Caki2 (cell line): ENCODE results near the gene TMEM119. TPM values are rescaled to one million over a fixed set of nuclear protein-coding genes. Genes with fewer than 3 reads are reported as not detected.
"Not testable (repeated sequence)": the region's sequence is repeated elsewhere in the genome, so short reads cannot be mapped to it uniquely, and the experiment has no call there.

Source experiments
- DNase-seq: peaks from one replicate; pipeline ENCODE4 v3.0.0-alpha.2; 2015; ENCODE audit warnings: low read depth
- in situ Hi-C: cut with HindIII; loops from 2 replicates; pipeline ENCODE4 v1.10.0; 2016; ENCODE audit warnings: low sequenced_read_pairs, low pct_unique_long_range_greater_than_20kb, mixed read lengths
- total RNA-seq: library from RNA; depleted of rRNA; stranded (reverse); fragments of >200 nt; shearing (Covaris generic); gene quantifications from 2 replicates; pipeline ENCODE4 v1.2.3, GENCODE V29; 2014; ENCODE audit warnings: low replicate concordance

Gene TMEM119
- total RNA-seq, 1 experiment from 2014 or later: not detected

DNA sequence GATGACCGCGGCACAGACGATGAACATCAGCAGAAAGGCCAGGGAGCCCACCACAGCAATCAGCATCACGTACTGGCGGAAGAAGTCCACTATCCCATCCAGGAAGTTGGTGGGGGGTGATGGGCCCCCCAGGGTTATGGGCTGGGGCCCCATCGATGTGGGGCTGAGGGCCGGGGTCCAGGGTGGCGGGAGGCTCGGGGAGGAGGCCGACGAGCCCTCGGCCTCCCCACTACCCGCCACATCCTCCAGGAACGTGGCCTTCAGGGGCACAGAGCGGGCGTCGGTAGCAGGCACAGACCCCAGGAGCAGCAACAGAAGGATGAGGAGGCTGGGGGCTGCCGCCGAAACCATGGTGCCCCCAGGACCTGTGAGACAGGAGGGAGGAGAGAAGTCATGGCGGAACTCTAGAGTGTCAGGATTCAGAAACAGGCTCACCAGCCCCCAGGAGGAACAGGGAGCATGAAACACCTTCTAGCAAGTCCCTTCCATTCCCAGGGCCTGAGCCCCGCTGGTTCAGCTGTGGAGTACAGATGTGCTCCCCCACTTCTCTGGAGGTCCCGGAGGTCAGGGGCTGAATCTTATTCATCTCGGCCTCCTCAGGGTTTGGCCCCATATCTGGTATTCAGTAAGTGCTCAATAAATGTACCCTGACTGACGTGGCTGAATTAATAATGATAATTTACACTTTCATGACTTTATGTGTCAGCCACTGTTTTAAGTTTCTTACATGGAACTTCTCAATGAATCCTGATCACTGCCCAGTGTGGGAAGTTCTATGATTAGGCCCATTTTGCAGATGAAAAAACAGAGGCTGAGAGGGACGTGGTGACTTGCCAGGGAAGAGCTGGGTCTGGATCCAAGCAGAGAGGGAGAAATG is 5.6 kb downstream of the TMEM119 start:
- no peak for DNase-seq
- in situ Hi-C loops: no loop called here

DNA sequence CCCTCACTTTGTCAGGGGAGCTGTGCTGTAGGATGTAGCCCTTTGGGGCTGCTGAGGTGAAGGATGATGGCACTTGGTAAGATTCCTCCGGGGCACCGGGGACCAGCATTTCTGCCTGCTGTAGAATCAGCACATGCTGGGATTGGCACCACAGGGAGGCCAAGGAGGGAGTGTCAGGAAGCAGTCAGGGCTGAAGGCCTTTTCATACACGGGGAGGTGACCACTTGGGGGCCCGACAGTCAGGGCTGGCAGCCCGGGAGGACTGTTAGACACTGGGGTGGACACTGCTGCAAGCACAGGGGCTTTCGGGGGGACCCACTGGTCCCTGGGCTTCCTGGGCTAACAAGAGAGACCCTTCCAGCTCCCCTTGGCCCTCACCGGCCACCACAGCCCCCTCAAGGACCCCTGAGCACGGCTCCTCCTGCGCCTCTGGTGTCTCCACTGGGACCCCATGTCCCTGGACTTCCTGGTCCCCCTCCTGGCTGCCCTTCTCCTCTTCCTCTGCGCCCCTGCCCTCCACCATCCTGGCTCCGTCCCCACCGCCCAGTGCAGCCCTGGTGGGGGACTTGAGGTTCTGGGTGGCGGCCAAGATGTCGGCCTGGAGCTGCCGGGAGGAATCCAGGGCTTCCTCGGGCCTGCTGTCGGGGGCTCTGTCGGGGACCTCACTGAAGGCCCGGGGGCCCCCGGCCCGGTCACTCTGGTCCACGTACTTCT is 6.5 kb downstream of the TMEM119 start:
- no peak for DNase-seq
- in situ Hi-C loops: no loop called here

DNA sequence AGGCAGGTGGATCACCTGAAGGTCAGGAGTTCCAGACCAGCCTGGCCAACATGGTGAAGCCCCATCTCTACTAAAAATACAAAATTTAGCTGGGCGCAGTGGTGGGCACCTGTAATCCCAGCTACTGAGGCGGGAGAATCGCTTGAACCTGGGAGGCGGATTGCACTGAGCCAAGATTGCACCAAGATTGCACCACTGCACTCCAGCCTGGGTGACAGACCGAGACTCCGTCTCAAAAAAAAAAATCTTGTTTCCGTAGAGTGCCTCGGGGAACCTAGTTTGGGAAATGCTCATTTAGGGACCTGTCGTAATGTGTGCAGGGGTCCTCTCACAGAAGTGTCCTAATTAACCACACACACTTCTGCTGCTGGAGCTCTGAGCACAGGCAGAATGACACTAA is 7.4 kb downstream of the TMEM119 start:
- DNase-seq, in situ Hi-C loops: not testable (repeated sequence)

DNA sequence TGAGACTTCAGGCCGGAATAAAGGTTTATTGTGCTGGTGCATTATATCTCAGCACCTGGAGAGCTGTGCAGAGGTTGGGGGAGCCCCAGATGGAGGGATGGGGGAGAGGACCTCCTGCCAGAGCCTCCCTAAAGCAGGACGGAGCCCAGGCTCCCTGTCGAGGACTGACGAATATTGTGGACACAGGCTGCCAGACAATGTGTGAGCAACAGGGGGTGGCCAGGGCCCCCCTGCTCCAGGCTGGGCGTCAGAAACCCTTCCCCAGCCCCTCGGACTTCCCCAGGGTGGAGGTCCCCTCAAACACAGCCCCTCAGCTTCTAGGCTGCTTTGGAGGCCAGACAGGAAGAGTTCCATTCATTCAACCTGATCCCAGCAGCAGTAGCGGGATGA is 8.0 kb downstream of the TMEM119 start:
- DNase-seq: no peak
- in situ Hi-C loops: no loop called here

DNA sequence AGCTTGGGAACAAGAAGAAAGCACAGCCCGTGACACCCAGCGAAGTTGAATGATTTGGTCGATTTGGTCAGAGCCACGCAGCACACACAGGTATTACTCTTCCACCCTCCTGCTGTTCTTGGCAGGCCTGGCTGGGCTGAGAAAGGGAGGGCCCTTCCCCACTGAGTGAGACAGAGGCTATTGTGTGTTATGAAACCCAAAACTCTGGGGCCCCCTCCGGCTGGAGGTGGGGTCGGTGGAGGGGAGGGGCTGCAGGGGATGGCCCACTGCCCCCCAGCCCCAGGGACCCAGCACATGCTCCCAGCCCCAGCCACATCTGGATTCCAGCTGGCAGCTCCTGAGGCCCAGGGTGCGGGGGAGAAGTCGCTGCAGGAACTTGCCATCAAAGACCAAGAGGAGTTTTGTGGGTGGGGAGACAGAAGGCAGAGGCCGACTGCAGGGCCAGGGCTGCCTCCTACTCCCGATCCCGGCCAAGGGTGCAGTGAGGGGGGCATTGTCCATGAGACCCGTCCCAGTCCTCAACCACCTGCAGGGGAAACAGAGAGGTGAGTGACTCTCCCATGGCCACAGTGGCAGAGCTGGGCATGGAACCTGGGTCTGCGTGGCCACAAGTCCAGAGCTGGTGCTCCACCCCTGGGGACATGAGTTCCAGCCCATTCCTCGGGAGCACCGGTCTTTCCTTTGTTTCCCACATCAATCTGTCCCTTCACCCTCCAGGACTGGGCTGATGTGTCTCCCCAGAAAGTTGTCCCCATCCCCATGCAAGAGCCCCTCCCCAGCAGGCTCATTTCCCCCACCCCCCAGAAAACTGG is 8.7 kb downstream of the TMEM119 start:
- no peak for DNase-seq
- in situ Hi-C loops: no loop called here

DNA sequence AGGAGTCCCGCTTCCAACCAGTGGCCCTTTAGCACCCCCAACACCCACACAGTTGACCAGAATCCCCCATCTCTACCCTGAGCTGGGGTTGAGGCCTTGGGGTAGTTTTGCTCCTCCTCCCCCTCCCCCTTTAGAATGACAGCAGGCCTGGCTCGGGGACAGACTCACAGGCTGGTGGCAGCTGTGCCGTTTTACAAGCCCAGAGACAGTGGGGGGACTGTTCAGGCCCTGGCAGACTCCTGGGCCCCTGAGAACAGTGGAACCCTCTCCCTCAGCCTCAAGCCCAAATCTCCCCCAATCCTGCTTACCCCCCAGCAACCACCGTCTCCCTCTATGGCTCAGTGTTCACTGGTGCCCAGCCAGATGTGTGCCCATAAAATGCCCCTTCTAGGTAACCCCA is 10.1 kb downstream of the TMEM119 start:
- in situ Hi-C loops: no loop called here
- no peak for DNase-seq

DNA sequence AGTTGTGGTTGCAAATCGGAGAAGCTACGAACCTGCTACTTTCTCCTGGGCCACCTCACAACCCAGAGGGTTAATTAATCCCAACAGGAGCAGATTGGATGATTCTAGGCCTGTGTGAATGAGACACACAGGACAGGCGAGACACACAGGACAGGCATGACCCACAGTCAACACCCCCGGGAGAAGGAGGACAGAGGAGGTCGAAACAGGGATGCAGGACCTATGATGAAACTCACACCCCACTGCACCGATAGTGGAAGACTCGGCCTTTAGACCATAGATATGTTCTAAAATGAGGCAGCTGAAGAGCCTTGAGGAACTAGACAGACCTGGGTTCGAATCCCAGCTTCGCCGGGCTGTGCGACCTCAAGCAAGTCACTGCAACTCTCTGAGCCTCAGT is 11.6 kb downstream of the TMEM119 start:
- in situ Hi-C loops: no loop called here
- no peak for DNase-seq

DNA sequence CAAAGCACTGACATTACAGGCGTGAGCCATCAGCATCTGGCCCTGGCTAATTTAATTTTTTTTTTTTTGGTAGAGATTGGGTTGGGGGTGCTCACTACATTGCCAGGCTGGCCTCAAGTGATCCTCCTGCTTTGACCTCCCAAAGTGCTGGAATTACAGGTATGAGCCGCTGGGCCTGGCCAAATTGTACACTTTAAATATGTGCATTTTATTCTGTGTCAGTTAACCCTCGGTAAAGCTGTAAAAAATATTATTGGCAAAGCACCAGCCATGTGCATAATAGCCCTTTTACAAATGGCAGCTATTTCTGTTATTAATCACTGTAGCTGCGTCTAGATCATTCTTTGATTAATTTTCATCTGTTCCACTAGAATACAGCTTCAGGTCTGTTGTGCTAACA is 12.0 kb downstream of the TMEM119 start:
- DNase-seq: no peak
- in situ Hi-C loops: no loop called here

DNA sequence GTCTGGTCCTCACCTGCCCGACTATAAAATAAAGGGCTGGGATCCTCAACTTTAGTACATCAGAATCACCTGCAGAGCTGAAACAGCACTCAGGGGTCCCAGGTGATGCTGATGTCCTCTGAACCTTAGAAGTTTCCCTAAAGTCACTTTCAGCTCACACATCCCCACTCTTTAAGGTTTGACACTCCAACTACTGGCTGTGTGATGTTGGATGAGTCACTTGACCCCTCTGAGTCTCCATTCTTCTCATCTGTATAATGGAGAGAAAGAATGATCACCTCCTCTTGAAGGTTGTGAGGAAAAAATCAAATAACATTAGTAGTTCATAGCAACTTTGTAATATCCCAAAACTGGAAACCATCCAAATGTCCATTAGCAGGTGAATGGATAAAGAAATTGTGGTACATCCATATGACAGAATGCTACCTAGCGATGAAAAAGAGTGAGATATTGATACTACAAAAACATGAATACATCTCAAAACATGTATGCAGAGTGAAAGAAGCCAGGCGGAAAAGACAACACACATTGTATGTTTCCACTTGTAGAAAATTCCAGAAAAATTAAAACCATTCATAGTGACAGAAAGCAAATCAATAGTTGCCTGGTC is 13.3 kb downstream of the TMEM119 start:
- in situ Hi-C loops: no loop called here
- DNase-seq: no peak

DNA sequence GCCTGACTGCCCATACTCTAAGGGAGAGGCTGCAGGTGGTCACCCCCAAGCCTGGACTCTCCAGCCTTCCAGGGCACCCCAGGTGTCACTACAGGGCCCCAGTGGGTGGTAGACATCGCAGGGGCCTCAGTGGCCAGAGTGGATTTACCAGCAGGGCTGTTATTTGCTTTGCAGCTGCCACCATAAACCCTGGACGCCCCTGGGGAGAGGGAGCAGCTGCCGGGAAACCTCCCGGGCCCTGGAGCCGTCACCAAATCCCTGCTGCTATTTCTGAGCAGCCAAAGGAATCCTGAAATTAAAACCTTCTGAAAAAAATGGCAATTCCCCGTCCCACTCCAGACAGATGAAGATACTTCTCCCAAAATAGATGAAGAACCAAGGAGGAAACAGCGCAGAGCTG is 13.9 kb downstream of the TMEM119 start:
- in situ Hi-C loops: no loop called here
- DNase-seq: no peak

DNA sequence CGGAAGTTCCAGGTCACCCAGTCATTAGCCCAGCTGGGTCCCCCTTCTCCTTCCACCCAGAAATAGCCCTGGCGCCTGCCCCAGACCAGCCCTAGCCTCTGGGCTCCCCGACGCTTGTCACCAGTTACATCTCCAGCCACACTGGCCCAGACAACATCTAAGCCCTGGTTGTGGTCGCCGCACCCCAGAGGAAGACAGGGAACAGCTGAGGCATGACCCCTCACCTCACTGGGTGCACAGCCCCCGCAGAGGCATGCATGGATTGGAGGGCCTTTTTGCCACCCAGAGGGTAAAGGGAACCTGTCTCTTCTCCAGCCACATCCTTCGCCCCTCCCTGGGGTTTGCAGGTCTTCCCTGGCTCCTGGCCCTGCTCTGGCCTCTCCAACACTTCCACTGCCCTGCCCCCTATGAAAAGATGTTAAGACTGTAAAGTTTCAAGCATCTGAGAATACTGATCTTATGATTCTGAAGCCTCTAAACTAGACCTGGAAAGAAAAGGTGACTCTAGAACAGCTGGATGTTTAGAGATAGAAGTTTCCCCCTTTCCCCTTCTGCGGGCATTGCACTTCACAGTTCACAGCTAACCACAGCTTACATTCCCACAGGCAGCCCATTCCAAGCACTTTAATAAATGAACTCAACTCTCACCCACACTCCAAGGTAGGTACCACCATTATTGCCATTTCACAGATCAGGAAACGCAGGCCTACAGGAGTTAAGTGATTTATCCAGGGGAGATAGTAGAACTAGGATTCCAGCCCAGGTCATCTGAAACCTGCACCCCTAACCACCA is 14.7 kb downstream of the TMEM119 start:
- DNase-seq: no peak
- in situ Hi-C loops: no loop called here

DNA sequence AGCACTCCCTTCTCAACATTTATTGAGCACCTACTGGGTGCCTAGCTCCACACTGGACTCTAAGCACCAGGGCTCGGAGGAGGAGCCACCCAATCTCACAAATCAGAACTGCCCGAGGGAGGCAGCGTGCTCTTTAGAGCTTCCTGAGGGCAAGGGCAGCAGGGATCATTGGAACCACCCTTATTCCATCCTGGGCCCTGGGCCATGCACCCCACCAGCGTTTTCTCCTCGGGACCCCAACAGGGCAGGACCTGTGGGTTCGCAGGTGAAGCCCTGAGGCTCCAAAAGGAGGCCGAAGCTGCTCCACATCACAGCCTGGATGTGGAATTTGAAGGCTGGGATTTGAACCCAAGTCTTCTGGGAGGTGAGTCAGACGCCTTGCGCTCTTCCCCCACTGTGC is 15.4 kb downstream of the TMEM119 start:
- DNase-seq: no peak
- in situ Hi-C loops: no loop called here

DNA sequence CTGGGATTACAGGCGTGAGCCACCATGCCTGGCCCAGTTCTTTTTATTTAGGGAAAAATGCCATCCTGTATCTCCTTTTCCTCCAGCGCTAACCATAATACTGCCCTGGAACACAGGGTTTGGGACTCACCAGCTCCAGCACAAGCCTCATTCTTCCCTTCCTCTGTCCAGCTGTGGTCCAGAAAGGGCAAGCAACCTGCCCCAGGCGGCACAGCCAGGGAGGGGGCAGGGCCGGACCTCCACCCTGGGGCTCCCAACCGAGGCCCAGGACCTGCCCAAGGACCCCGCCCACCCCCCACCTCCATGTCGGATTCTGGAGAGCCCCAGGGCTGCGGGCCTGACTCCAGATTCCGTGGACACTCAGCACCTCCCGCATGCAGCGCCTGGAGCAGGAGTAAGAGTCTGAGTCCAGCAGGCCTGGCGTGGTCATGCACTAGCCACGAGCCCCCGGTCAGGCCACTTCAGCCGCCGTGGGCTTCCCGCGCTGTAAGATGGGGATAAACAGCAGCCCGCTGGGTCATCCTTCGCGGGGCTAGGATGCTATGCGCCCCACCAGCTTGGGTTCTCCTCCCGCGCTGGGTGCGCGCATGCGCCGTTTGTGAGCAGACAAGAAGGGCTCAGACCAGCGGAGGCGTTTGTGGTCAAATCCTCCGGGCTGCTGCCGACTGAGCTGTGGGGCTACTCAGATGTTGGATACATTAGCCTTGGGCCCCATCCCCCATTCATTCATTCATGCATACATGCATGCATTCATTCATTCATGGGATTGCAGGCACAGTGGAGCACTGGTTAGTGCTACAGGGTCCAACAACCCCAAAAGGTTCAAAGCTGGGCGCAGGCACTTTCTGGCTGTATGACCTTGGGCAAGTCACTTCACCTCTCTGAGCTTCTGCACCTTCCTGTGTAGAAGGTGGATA is 16.3 kb downstream of the TMEM119 start:
- in situ Hi-C loops: no loop called here
- no peak for DNase-seq

DNA sequence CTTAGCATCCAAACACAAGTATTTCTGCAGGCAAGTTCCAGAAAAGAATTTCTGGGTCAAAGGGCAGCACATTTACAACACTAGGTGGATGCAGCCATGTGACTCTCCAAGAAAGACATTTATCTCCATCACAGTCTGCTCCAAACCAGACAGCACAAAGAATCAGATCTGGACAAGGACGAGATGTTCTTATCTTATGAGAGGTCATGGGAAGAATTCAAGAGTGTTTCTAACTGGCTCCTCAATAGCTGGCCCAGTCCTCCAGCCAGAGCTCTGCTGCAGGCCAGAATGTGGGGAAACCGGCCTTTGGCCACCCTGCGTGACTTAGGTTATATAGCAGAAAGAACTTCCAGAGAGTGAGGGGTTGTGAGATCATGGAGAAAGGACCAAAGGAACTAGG is 17.4 kb downstream of the TMEM119 start:
- DNase-seq: no peak
- in situ Hi-C loops: no loop called here

DNA sequence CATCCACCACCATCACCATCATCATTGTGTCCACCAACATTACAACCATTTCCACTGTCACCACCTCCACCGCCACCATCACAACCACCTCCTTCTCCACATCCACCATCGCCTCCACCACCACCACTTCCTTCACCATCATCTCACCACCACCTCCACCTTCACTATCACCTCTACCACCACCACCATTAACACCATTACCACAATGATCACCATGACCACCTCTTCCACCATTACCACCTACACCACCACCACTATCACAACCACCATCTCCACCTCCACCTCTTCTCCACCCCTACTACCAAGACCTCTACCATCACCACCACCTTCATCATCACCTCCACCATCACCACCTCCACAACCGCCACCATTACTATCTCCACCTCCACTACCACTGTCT is 19.1 kb downstream of the TMEM119 start:
- no peak for DNase-seq
- in situ Hi-C loops: no loop called here

DNA sequence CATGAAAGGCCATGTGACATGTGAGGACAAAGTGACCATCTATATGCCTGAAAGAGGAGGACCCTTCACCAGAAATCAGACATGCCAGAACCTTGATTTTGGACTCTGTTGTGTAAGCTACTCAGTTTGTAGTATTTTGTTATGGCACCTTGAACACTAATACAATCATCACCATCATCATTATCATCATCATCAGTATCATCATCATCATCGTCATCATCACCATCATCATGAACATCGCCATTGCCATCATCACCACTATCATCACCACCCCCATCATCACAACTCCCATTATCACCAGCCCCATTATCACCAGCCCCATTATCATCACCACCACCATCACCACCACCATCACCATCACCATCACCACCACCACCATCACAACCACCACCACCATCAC is 19.6 kb downstream of the TMEM119 start:
- in situ Hi-C loops: no loop called here
- DNase-seq: no peak

DNA sequence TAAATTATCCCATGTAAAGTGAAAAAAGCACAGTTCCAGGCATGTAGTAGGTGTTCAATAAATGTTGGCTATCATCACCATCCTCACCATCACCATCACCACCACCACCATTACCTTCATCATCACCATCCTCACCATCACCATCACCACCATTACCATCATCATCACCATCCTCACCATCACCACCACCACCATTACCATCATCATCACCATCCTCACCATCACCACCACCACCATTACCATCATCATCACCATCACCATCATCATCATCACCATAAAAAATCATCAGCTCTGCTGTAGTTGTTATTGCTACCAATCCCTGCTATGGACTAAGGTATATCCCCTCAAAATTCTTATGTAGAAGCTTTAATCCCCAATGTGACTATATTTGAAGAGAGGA is 20.4 kb downstream of the TMEM119 start:
- in situ Hi-C loops: no loop called here
- no peak for DNase-seq
